SK-N-MC (cell line): ENCODE measurements around the gene GPR82.

ENCODE experiments used
- EZH2 ChIP-seq: fragments of 200-600 bp; sonication (generic); IDR thresholded peaks from one replicate; pipeline ENCODE4 v1.6.1; 2017; ENCODE audit warnings: antibody characterized with exemption
- FOXP2 ChIP-seq: optimal IDR thresholded peaks from 2 replicates; pipeline ENCODE3; 2011; ENCODE audit warnings: mild to moderate bottlenecking, moderate library complexity; ENCODE audit not compliant: insufficient read depth; ENCODE audit errors: extremely low read length, control extremely low read depth
- POLR2AphosphoS5 ChIP-seq: IDR thresholded peaks from 2 replicates; pipeline ENCODE4 v1.6.1; 2012; ENCODE audit warnings: mild to moderate bottlenecking, low read depth, low read length, borderline replicate concordance

DNA sequence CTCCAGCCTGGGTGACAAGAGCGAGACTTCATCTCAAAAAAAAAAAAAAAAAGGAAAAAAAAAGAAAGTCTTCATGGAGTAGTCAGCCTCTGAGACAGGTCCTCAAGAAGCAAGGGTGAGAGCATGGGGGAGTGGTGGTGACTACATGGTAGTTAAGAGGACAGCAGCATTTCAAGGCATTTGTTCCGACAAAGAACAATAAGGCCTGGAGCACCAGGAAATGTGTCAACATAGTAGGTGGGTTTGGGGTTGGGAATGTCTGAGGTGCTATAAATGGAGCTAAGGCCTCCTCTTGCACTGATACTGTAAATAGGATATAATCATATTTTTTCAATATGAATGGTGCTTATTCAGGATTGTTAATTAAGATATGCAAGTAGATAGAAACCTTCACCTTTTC lies 34.4 kb downstream of the GPR82 start:
- TF ChIP-seq POLR2AphosphoS5 (no peak), EZH2 (no peak), FOXP2 (no peak)
